Measurements from ENCODE around the gene LTB.

The LTB gene

GRCh38 chr6:31532644-31533454, 49.4 kb downstream of the LTB start:
- H3K4me3 ChIP-seq (replicated peaks; ENCODE audit: insufficient read depth, low read length): no peak overlapping the region
- TF ChIP-seq POLR2AphosphoS5 (IDR thresholded peaks at IDR 0.05; ENCODE audit: low read depth) (0 out of 2 replicates have a peak, but pooled peaks have one; percentile 6), GABPA (IDR thresholded peaks at IDR 0.05; ENCODE audit: low read depth) (no peak)
- no peaks in the 10 kb centered on the region for H3K27me3 ChIP-seq (ENCODE audit: insufficient read depth, poor library complexity, severe bottlenecking)
- no peak for DNase-seq (ENCODE audit: low read depth in 1 of 2, low spot score in 1 of 2)
- no peak overlapping the region for H3K27ac ChIP-seq (replicated peaks)

GRCh38 chr6:31531771-31532643, 50.2 kb downstream of the LTB start:
- peak; percentile 29; the same call in 1 of the 2 replicates for TF ChIP-seq POLR2AphosphoS5 (IDR thresholded peaks at IDR 0.05; ENCODE audit: low read depth)
- no peak for TF ChIP-seq GABPA (IDR thresholded peaks at IDR 0.05; ENCODE audit: low read depth)
- H3K27ac ChIP-seq (replicated peaks): no peak overlapping the region
- no peak overlapping the region for H3K4me3 ChIP-seq (replicated peaks; ENCODE audit: insufficient read depth, low read length)
- no peak for DNase-seq (ENCODE audit: low read depth in 1 of 2, low spot score in 1 of 2)
- no peaks in the 10 kb centered on the region for H3K27me3 ChIP-seq (ENCODE audit: insufficient read depth, poor library complexity, severe bottlenecking)

GRCh38 chr6:31531162-31531561, 51.1 kb downstream of the LTB start:
- Histone ChIP-seq H3K4me3 (replicated peaks; ENCODE audit: insufficient read depth, low read length) (no peak overlapping the region), H3K27me3 (ENCODE audit: insufficient read depth, poor library complexity, severe bottlenecking) (no peaks in the 10 kb centered on the region), H3K27ac (replicated peaks) (no peak overlapping the region)
- peak; percentile 18; the same call in 1 of the 2 replicates for TF ChIP-seq POLR2AphosphoS5 (IDR thresholded peaks at IDR 0.05; ENCODE audit: low read depth)
- no peak for TF ChIP-seq GABPA (IDR thresholded peaks at IDR 0.05; ENCODE audit: low read depth)
- DNase-seq (ENCODE audit: low read depth in 1 of 2, low spot score in 1 of 2): no peak

GRCh38 chr6:31530659-31531058, 51.6 kb downstream of the LTB start:
- Histone ChIP-seq H3K27me3 (ENCODE audit: insufficient read depth, poor library complexity, severe bottlenecking) (no peaks in the 10 kb centered on the region), H3K27ac (replicated peaks) (no peak overlapping the region), H3K4me3 (replicated peaks; ENCODE audit: insufficient read depth, low read length) (no peak overlapping the region)
- TF ChIP-seq POLR2AphosphoS5 (IDR thresholded peaks at IDR 0.05; ENCODE audit: low read depth): 0 out of 2 replicates have a peak, but pooled peaks have one; percentile 15
- no peak for TF ChIP-seq REST (IDR thresholded peaks at IDR 0.05; ENCODE audit: insufficient replicate concordance, low read depth)
- DNase-seq (ENCODE audit: low read depth in 1 of 2, low spot score in 1 of 2): no peak
